Stomach (tissue), 9 donors: ENCODE results near the gene EGLN1. TPM values are rescaled to one million over a fixed set of nuclear protein-coding genes. Genes with fewer than 3 reads are reported as not detected.

Experiments used
- DNase-seq, 2 donors: peaks; one replicate each; pipeline versions ENCODE4 v3.0.0 to v3.0.0-alpha.2; 2013 to 2019
- H3K27ac ChIP-seq, 5 donors: fragments of 200-600 bp in 4 of 5; sonication (generic) in 4 of 5; one replicate each; pipeline ENCODE4 v1.5.1; 2013 to 2019; ENCODE audit warnings: mild to moderate bottlenecking in 1 of 5, moderate library complexity in 1 of 5
- H3K27me3 ChIP-seq, 3 donors: fragments of 200-600 bp; sonication (generic); one replicate each; pipeline ENCODE4 v1.5.1; 2017 to 2019; ENCODE audit warnings: mixed run types in 1 of 3
- H3K36me3 ChIP-seq, 4 donors: fragments of 200-600 bp; sonication (generic); 1 replicate in 3 of 4; 2 replicates in 1 of 4; pipeline ENCODE4 v1.5.1; 2016 to 2019
- H3K4me1 ChIP-seq, 4 donors: fragments of 200-600 bp; sonication (generic); one replicate each; pipeline ENCODE4 v1.5.1; 2016 to 2019
- H3K4me3 ChIP-seq, 4 donors: fragments of 200-600 bp; sonication (generic) in 3 of 4; one replicate each; pipeline ENCODE4 v1.5.1; 2016 to 2019; ENCODE audit warnings: mild to moderate bottlenecking in 1 of 4
- H3K9me3 ChIP-seq, 4 donors: fragments of 200-600 bp; sonication (generic); one replicate each; pipeline ENCODE4 v1.5.1; 2016 to 2019
- CTCF ChIP-seq, 7 experiments: fragments of 450-650 bp in 4 of 7; fragments of 200-600 bp in 3 of 7; sonication (generic) in 3 of 7; IDR thresholded peaks; one replicate each; pipeline ENCODE4 v1.5.1; 2016 to 2019; ENCODE audit warnings: antibody characterized with exemption in 7 of 7, control low read depth in 2 of 7, mild to moderate bottlenecking in 1 of 7
- EP300 ChIP-seq: sonication (generic); formaldehyde crosslinking; IDR thresholded peaks from one replicate; pipeline ENCODE4 v1.6.1; 2017; ENCODE audit warnings: antibody characterized with exemption
- POLR2A ChIP-seq, 4 donors: fragments of 450-650 bp; IDR thresholded peaks; one replicate each; pipeline ENCODE4 v1.6.1; 2016; ENCODE audit warnings: antibody characterized with exemption in 4 of 4, control low read depth in 2 of 4, mild to moderate bottlenecking in 1 of 4, moderate library complexity in 1 of 4
- POLR2AphosphoS5 ChIP-seq, 3 donors: sonication (generic); formaldehyde crosslinking; IDR thresholded peaks; one replicate each; pipeline ENCODE4 v1.6.1; 2016; ENCODE audit warnings: antibody characterized with exemption in 3 of 3
- WGBS, 5 donors: extraction: QIAGEN DNeasy Blood & Tissue Kit in 3 of 5; methylation state at CpG; one replicate each; pipeline versions ENCODE4 v1.1.5 to v1.1.7; 2013 to 2018; 5-methylcytosine and 5-hydroxymethylcytosine counted together
- intact Hi-C: fragments of 100-400 bp; cut with DNase I; formaldehyde crosslinking; loops from one replicate; pipeline ENCODE4 v1.15.1; 2023; ENCODE audit warnings: low total_unique reads
- polyA plus RNA-seq, 3 donors: library from polyadenylated mRNA; stranded (reverse); fragments of 200-250 nt; gene quantifications; one replicate each; pipeline ENCODE4 v1.2.3, GENCODE V29; 2013
- total RNA-seq, 5 donors: library from RNA; depleted of rRNA; stranded (reverse); fragments of >200 nt; gene quantifications; one replicate each; pipeline versions ENCODE4 v1.1.0 to v1.2.3, GENCODE V29; 2014 to 2016
- donor health status: healthy with polysubstance abuse.
- donor health status: Bipolar disorder and iron deficiency.
- donor health status: healthy.

EGLN1 gene
- total and polyA plus RNA-seq, 8 donors, result 7.0 to 43.0 (median 15.6) TPM

GRCh38 chr1:231324660-231325059, 97.4 kb downstream of the EGLN1 start:
- peaks cover 0 to 5% (median 0%) of the 10 kb centered on the region in 4 donors for H3K4me1 ChIP-seq
- TF ChIP-seq CTCF (IDR thresholded peaks at IDR 0.05) (no peak), POLR2A (IDR thresholded peaks at IDR 0.05) (no peak), POLR2AphosphoS5 (IDR thresholded peaks at IDR 0.05) (no peak), EP300 (no peak)
- intact Hi-C loops, result no loop called here
- H3K4me3 ChIP-seq, result no peak overlapping the region
- H3K9me3 ChIP-seq, result no peaks in the 10 kb centered on the region
- no peak for DNase-seq
- no peaks in the 10 kb centered on the region for H3K27me3 ChIP-seq
- WGBS, 5 donors, result 82 to 89% (median 88%) methylated on average over 5 of the region's 5 CpGs
- no peaks in the 10 kb centered on the region for H3K36me3 ChIP-seq
- no peak overlapping the region for H3K27ac ChIP-seq

- Histone ChIP-seq H3K9me3 (no peaks in the 10 kb centered on the region), H3K4me3 (no peak overlapping the region), H3K36me3 (no peaks in the 10 kb centered on the region), H3K27me3 (no peaks in the 10 kb centered on the region), H3K4me1 (peaks cover 0 to 5% (median 0%) of the 10 kb centered on the region in 4 donors), H3K27ac (no peak overlapping the region)
- TF ChIP-seq CTCF (IDR thresholded peaks at IDR 0.05) (no peak), EP300 (no peak), POLR2A (IDR thresholded peaks at IDR 0.05) (no peak), POLR2AphosphoS5 (IDR thresholded peaks at IDR 0.05) (no peak)
- intact Hi-C loops, result no loop called here
- 67 to 81% (median 80%) methylated on average over 7 of the region's 7 CpGs for WGBS, 5 donors
- DNase-seq, result no peak
These were observed 99.1 kb downstream of the EGLN1 start for GRCh38 chr1:231322880-231323530.

GRCh38 chr1:231319080-231319479, 103.0 kb downstream of the EGLN1 start:
- no peaks in the 10 kb centered on the region for H3K36me3 ChIP-seq
- no peaks in the 10 kb centered on the region for H3K9me3 ChIP-seq
- no peak for DNase-seq
- intact Hi-C loops, result no loop called here
- H3K4me1 ChIP-seq, result no peaks in the 10 kb centered on the region
- no peaks in the 10 kb centered on the region for H3K27me3 ChIP-seq
- TF ChIP-seq CTCF (IDR thresholded peaks at IDR 0.05), result no peak
- TF ChIP-seq POLR2A (IDR thresholded peaks at IDR 0.05), result no peak
- no peak overlapping the region for H3K27ac ChIP-seq
- 90 to 93% (median 92%) methylated on average over 9 of the region's 9 CpGs for WGBS, 5 donors
- H3K4me3 ChIP-seq, result no peak overlapping the region

GRCh38 chr1:231318568-231318967, 103.5 kb downstream of the EGLN1 start:
- intact Hi-C loops, result no loop called here
- no peak overlapping the region for H3K27ac ChIP-seq
- no peak for DNase-seq
- H3K9me3 ChIP-seq, result no peaks in the 10 kb centered on the region
- TF ChIP-seq POLR2A (IDR thresholded peaks at IDR 0.05) (no peak), EP300 (no peak), CTCF (IDR thresholded peaks at IDR 0.05) (no peak)
- no peaks in the 10 kb centered on the region for H3K27me3 ChIP-seq
- no peak overlapping the region for H3K4me3 ChIP-seq
- 93 to 96% (median 95%) methylated on average over 4 of the region's 4 CpGs for WGBS, 5 donors
- no peaks in the 10 kb centered on the region for H3K4me1 ChIP-seq
- no peaks in the 10 kb centered on the region for H3K36me3 ChIP-seq
